Nephron (organoid): ENCODE measurements around the gene ARHGEF10L.

ENCODE experiments used
- H3K27ac Mint-ChIP-seq, 3 experiments: 2 replicates each; pipeline ENCODE4 v1.8.0; 2020; ENCODE audit warnings: mixed read lengths in 3 of 3, mild to moderate bottlenecking in 2 of 3, moderate library complexity in 1 of 3
- H3K27me3 Mint-ChIP-seq: 2 replicates; pipeline ENCODE4 v1.8.0; 2021; ENCODE audit warnings: low read depth, mild to moderate bottlenecking, moderate library complexity, mixed read lengths
- H3K36me3 Mint-ChIP-seq: 2 replicates; pipeline ENCODE4 v1.8.0; 2020; ENCODE audit warnings: low read depth, mixed read lengths
- H3K4me1 Mint-ChIP-seq: 2 replicates; pipeline ENCODE4 v1.8.0; 2020; ENCODE audit warnings: mixed read lengths
- H3K4me3 Mint-ChIP-seq, 3 experiments: 2 replicates each; pipeline ENCODE4 v1.8.0; 2020; ENCODE audit warnings: mild to moderate bottlenecking in 3 of 3, mixed read lengths in 3 of 3, moderate library complexity in 2 of 3
- H3K9me3 Mint-ChIP-seq: 2 replicates; pipeline ENCODE4 v1.8.0; 2020; ENCODE audit warnings: mixed read lengths
- TF ChIP-seq, protein P1 (sequence below), 3 experiments: fragments of 200-600 bp; sonication (generic); IDR thresholded peaks; one replicate each; pipeline ENCODE4 v1.5.0; 2021; ENCODE audit warnings: antibody characterized with exemption in 3 of 3; ENCODE audit not compliant: unreplicated experiment in 3 of 3

ARHGEF10L gene

DNA sequence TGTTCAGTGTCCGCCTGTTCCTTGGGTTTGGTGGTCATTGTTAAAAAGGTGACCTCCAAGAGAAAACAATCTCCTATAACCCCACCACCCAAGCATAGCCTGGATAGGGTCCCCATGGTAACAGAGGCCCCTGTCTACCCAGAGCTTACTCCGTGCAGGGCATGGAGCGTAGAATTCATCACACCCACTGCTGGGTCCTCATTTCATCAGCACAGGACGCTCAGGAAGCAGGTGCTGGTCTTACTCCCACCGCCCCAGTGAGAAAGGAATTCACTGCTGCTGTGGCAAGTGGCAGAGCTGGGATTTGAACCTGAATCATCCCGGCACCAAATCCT, 37.0 kb downstream of the ARHGEF10L start:
- peak overlapping the region; percentile 72 to 94 (median 82) for H3K27ac Mint-ChIP-seq
- no peaks in the 10 kb centered on the region for H3K27me3 Mint-ChIP-seq
- H3K36me3 Mint-ChIP-seq, result no peaks in the 10 kb centered on the region
- TF ChIP-seq, protein P1, sequence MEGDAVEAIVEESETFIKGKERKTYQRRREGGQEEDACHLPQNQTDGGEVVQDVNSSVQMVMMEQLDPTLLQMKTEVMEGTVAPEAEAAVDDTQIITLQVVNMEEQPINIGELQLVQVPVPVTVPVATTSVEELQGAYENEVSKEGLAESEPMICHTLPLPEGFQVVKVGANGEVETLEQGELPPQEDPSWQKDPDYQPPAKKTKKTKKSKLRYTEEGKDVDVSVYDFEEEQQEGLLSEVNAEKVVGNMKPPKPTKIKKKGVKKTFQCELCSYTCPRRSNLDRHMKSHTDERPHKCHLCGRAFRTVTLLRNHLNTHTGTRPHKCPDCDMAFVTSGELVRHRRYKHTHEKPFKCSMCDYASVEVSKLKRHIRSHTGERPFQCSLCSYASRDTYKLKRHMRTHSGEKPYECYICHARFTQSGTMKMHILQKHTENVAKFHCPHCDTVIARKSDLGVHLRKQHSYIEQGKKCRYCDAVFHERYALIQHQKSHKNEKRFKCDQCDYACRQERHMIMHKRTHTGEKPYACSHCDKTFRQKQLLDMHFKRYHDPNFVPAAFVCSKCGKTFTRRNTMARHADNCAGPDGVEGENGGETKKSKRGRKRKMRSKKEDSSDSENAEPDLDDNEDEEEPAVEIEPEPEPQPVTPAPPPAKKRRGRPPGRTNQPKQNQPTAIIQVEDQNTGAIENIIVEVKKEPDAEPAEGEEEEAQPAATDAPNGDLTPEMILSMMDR (IDR thresholded peaks at IDR 0.05; ENCODE audit: unreplicated experiment in 3 of 3), result no peak
- no peaks in the 10 kb centered on the region for H3K9me3 Mint-ChIP-seq
- H3K4me1 Mint-ChIP-seq, result peaks cover 71% of the 10 kb centered on the region
- peak overlapping the region in 2 of 3 experiments; percentile 18 to 65 for H3K4me3 Mint-ChIP-seq

DNA sequence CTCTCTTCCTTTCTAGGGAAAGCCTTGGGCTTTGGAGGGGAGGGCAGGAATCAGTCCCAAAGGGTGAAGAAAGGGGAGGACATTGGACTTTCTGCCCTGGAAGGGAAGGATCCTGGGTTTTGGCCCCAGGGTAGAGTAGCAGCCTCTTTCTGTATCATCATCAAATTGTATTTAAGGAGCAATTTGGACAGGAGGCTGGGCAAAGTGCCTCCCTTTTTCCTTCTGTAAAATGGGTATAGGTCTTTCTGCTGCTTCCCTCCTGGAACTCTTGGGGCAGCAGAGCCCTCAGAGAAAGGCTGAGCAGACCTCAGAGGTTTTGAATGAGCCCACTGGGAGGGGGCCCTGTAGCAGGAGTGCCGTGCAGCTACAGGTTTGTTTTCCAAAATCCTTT, 38.4 kb downstream of the ARHGEF10L start:
- H3K27ac Mint-ChIP-seq, result peak overlapping the region; percentile 68 to 97 (median 72)
- no peak overlapping the region for H3K4me3 Mint-ChIP-seq
- H3K27me3 Mint-ChIP-seq, result no peaks in the 10 kb centered on the region
- no peaks in the 10 kb centered on the region for H3K36me3 Mint-ChIP-seq
- no peaks in the 10 kb centered on the region for H3K9me3 Mint-ChIP-seq
- H3K4me1 Mint-ChIP-seq, result peaks cover 70% of the 10 kb centered on the region
- TF ChIP-seq, protein P1 (IDR thresholded peaks at IDR 0.05; ENCODE audit: unreplicated experiment in 3 of 3), result no peak

DNA sequence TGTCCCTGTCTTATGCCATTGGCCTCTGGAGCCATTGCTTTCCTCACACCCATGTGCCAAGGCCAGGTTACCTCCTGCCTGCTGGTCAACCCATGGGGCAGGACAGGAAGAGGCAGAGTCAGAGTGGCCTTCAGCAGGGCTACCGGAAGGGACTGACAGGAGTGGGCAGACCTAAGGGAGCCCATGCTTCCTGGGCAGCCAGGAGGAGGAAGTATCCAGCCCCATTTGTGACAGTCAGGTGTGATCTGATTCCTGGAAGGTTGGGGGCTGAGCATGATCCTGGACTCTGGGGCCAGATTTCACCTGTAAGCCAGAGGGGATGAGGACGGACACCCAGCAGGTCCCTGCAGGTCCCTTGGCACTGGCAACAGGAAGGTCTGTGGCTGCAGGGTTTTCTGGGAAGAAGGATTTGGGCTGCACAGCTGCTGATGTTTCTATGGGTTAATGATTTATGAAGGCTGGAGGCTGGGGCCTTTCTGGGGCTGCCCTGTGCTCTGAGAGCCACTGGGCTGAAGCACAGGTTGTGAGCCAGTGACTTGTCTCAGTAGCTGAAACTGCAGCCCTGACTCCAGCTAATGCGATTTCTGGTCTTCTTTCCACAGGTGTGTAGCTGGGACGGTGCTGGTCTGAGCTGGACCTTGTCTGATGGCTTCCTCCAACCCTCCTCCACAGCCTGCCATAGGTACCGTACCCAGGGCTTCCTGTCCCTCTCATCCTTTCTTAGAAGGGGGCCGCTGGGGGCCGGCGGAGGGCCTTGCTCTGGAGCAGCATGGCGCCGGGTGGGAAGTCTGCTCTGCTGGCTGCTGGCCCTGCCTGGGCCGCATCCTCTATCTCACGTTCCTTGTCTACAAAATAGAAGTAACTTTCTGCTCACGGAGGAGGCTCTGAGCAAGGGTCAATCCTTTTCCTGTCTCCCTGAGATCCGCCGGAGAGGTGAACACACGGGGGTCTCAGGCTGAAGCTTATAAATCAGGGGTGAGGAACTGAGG, 40.7 kb downstream of the ARHGEF10L start:
- TF ChIP-seq, protein P1 (IDR thresholded peaks at IDR 0.05; ENCODE audit: unreplicated experiment in 3 of 3), result no peak
- H3K9me3 Mint-ChIP-seq, result no peaks in the 10 kb centered on the region
- no peaks in the 10 kb centered on the region for H3K36me3 Mint-ChIP-seq
- peaks cover 52% of the 10 kb centered on the region for H3K4me1 Mint-ChIP-seq
- peak overlapping the region; percentile 57 to 79 (median 71) for H3K4me3 Mint-ChIP-seq
- no peaks in the 10 kb centered on the region for H3K27me3 Mint-ChIP-seq
- H3K27ac Mint-ChIP-seq, result peak overlapping the region; percentile 95 to 99 (median 97)

DNA sequence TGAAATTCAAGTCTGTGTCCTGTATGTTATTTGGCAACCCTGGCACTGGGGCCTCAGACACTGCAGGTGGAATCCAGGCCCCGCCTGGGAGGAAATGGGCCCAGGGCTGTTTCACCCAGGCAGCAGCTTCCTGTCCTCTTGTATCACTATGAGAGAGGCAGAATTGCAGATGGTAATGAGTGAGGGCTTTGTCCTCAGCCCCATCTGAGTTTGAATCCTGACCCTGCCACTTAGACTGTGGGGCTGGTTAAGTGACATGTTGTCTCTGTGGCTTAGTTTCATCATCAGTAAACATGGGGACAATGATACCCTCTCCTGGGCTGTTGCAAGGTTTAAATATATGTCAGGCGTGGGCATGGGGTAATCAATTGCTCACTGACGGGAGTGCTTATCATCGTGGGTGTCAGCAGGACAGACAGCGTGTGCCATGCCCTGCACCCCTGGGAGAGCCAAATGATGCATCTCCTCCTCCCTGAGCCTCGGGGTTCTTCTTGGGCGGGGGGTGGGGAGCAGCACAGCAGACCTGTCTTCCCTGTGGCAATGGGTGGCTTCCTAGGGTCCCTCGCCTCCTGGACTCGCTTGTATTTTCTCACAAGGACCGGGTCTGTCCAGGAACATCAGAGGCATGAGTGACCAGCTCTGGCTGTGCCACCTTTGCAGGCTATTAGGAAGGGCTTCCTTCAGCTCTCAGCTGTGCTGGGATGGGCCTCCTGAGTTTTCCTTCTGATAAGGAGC, 42.1 kb downstream of the ARHGEF10L start:
- no peaks in the 10 kb centered on the region for H3K27me3 Mint-ChIP-seq
- TF ChIP-seq, protein P1 (IDR thresholded peaks at IDR 0.05; ENCODE audit: unreplicated experiment in 3 of 3), result no peak
- H3K4me1 Mint-ChIP-seq, result peaks cover 49% of the 10 kb centered on the region
- H3K36me3 Mint-ChIP-seq, result no peaks in the 10 kb centered on the region
- peak overlapping the region; percentile 95 to 99 (median 97) for H3K27ac Mint-ChIP-seq
- no peaks in the 10 kb centered on the region for H3K9me3 Mint-ChIP-seq
- H3K4me3 Mint-ChIP-seq, result peak overlapping the region in 2 of 3 experiments; percentile 28 to 71

DNA sequence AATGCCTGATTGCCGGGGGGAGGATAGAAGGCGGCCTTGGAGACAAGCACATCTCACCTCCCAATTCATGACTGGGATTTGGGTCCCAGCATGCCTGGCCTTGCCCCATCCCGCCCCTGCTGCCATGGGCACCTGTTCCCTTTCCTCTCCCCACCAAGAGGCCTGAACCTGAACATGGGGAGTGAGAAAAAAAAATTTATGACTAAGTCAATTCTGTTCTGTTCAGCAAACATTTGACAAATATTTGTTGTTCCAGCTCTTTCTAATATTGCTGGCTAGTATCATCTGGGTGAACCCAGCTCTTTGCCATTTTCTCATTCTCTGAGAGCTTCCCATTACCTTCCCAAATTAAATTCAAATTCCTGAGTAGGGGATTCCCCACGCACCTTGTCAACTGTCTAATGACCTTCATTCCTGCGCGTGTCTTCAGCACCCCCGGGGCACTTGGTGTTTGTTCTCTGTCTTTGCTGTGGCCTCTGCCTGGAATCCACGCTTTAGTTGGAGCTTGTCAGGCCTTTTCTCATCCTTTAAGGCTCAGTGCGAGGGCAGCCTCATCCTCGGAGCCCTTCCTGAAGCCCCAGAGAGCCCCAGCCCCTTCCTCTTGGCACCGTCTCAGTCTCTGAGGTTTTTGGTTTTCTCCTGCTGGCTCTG, 42.8 kb downstream of the ARHGEF10L start:
- peak overlapping the region in 2 of 3 experiments; percentile 48 for H3K4me3 Mint-ChIP-seq
- H3K9me3 Mint-ChIP-seq, result no peaks in the 10 kb centered on the region
- H3K27ac Mint-ChIP-seq, result peak overlapping the region; percentile 84 to 96 (median 95)
- H3K36me3 Mint-ChIP-seq, result no peaks in the 10 kb centered on the region
- TF ChIP-seq, protein P1 (IDR thresholded peaks at IDR 0.05; ENCODE audit: unreplicated experiment in 3 of 3), result no peak
- no peaks in the 10 kb centered on the region for H3K27me3 Mint-ChIP-seq
- peaks cover 55% of the 10 kb centered on the region for H3K4me1 Mint-ChIP-seq
